ENCODE data around the gene FGD2. TPM values are rescaled to one million over a fixed set of nuclear protein-coding genes. Genes with fewer than 3 reads are reported as not detected.

The FGD2 gene
- total RNA-seq, 1 experiment from 2014 or later: 0.44 TPM

GRCh38 chr6:37020812-37021211 is 15.4 kb downstream of the FGD2 start:
- Histone ChIP-seq H3K9me3 (ENCODE audit: low read length) (no peaks in the 10 kb centered on the region), H4K20me1 (ENCODE audit: low read length) (no peaks in the 10 kb centered on the region), H3K9ac (ENCODE audit: low read length) (no peak overlapping the region), H3K4me2 (ENCODE audit: low read length) (no peak overlapping the region), H3K4me3 (ENCODE audit: low read length) (no peak overlapping the region), H2AFZ (ENCODE audit: low read length) (no peak overlapping the region), H3K4me1 (ENCODE audit: insufficient read depth, low read length) (peaks cover 58% of the 10 kb centered on the region), H3K9me2 (replicated peaks; ENCODE audit: low read length) (no peaks in the 10 kb centered on the region), H3K27me3 (ENCODE audit: low read length) (no peaks in the 10 kb centered on the region), H3F3A (ENCODE audit: low read length, unreplicated experiment) (peaks cover 10% of the 10 kb centered on the region), H3K36me3 (ENCODE audit: low read depth, low read length) (no peaks in the 10 kb centered on the region; the same call in 1 of the 2 replicates), H3K27ac (ENCODE audit: low read length) (no peak overlapping the region), H3K79me2 (ENCODE audit: low read length) (no peaks in the 10 kb centered on the region)
- ChIA-PET POLR2A (ENCODE audit: unreplicated experiment) (no interaction called here), CTCF (interaction anchor here (0.6 to 5.1 kb wide), 2 partner anchors 32 to 190 kb away, joined by 8 to 40 read pairs; no protein-coding TSS in a partner anchor)
- no TSS peak for BruUV-seq (replicated peaks)
- TF ChIP-seq EZH2 (IDR thresholded peaks at IDR 0.05; ENCODE audit: low read length, unreplicated experiment) (no peak), EZH2phosphoT487 (IDR thresholded peaks at IDR 0.05; ENCODE audit: borderline replicate concordance, low read length) (no peak), CTCF (conservative IDR thresholded peaks at IDR 0.05; ENCODE audit: low read depth, low read length) (no peak)
- ATAC-seq (no peak), DNase-seq (no peak)
- intact Hi-C loops (cut with micrococcal nuclease): no loop called here

GRCh38 chr6:37021356-37022129 is 16.1 kb downstream of the FGD2 start:
- intact Hi-C loops (cut with micrococcal nuclease): no loop called here
- Histone ChIP-seq H3F3A (ENCODE audit: low read length, unreplicated experiment) (peaks cover 10% of the 10 kb centered on the region), H4K20me1 (ENCODE audit: low read length) (no peaks in the 10 kb centered on the region), H3K27ac (ENCODE audit: low read length) (peak overlapping the region; percentile 97), H3K4me2 (ENCODE audit: low read length) (no peak overlapping the region), H3K27me3 (ENCODE audit: low read length) (no peaks in the 10 kb centered on the region), H3K36me3 (ENCODE audit: low read depth, low read length) (no peaks in the 10 kb centered on the region; the same call in 1 of the 2 replicates), H3K9me2 (replicated peaks; ENCODE audit: low read length) (no peaks in the 10 kb centered on the region), H3K4me3 (ENCODE audit: low read length) (no peak overlapping the region), H3K9ac (ENCODE audit: low read length) (no peak overlapping the region; the same call in 1 of the 2 replicates), H3K79me2 (ENCODE audit: low read length) (no peaks in the 10 kb centered on the region), H2AFZ (ENCODE audit: low read length) (no peak overlapping the region), H3K4me1 (ENCODE audit: insufficient read depth, low read length) (peaks cover 58% of the 10 kb centered on the region), H3K9me3 (ENCODE audit: low read length) (no peaks in the 10 kb centered on the region)
- ChIA-PET CTCF (interaction anchor here (0.5 to 5.1 kb wide), 4 partner anchors 117 to 253 kb away, joined by 3 to 40 read pairs (median 3); no protein-coding TSS in a partner anchor), POLR2A (ENCODE audit: unreplicated experiment) (no interaction called here)
- BruUV-seq (replicated peaks): no TSS peak
- ATAC-seq (no peak), DNase-seq (peak; percentile 75)
- TF ChIP-seq EZH2 (IDR thresholded peaks at IDR 0.05; ENCODE audit: low read length, unreplicated experiment): no peak
- TF ChIP-seq CTCF (conservative IDR thresholded peaks at IDR 0.05; ENCODE audit: low read depth, low read length): peak; percentile 88
- no peak for TF ChIP-seq EZH2phosphoT487 (IDR thresholded peaks at IDR 0.05; ENCODE audit: borderline replicate concordance, low read length)
